Lower leg skin (tissue), 4 donors: ENCODE results near the gene ZNF584. TPM values are rescaled to one million over a fixed set of nuclear protein-coding genes. Genes with fewer than 3 reads are reported as not detected.

ENCODE experiments used
- DNase-seq, 2 donors: peaks; one replicate each; pipeline ENCODE4 v3.0.0-alpha.2; 2019; ENCODE audit warnings: low spot score in 2 of 2
- H3K4me3 ChIP-seq: fragments of 200-600 bp; sonication (generic); 2 replicates; pipeline ENCODE4 v1.5.1; 2017; ENCODE audit warnings: mild to moderate bottlenecking, low read depth; ENCODE audit not compliant: poor library complexity, severe bottlenecking
- CTCF ChIP-seq, 3 donors: fragments of 450-650 bp; IDR thresholded peaks; one replicate each; pipeline ENCODE4 v1.5.1; 2016; ENCODE audit warnings: antibody characterized with exemption in 3 of 3, mild to moderate bottlenecking in 3 of 3, moderate library complexity in 2 of 3
- POLR2A ChIP-seq, 2 donors: fragments of 450-650 bp; IDR thresholded peaks; one replicate each; pipeline ENCODE4 v1.6.1; 2016 to 2017; ENCODE audit warnings: antibody characterized with exemption in 2 of 2, mild to moderate bottlenecking in 1 of 2, moderate library complexity in 1 of 2
- WGBS, 2 donors: methylation state at CpG; one replicate each; pipeline ENCODE4 v1.1.5; 2018; 5-methylcytosine and 5-hydroxymethylcytosine counted together
- intact Hi-C: fragments of 100-400 bp; cut with DNase I; formaldehyde crosslinking; loops from one replicate; pipeline ENCODE4 v1.15.0; 2023; ENCODE audit warnings: low total_unique reads
- microRNA-seq, 2 donors: library from miRNA; unstranded; fragments of <30 nt; microRNA quantifications; one replicate each; pipeline ENCODE4, GENCODE V29; 2016; ENCODE audit warnings: borderline replicate concordance in 2 of 2, borderline number of aligned reads in 1 of 2
- total RNA-seq, 4 donors: library from RNA; depleted of rRNA; stranded (reverse); fragments of >200 nt; gene quantifications; one replicate each; pipeline ENCODE4 v1.1.0, GENCODE V29; 2016

ZNF584 gene
- total RNA-seq, 4 donors from 2014 or later: 16.9 to 28.6 (median 23.4) TPM

GRCh38 chr19:58466089-58466759 is 57.8 kb downstream of the ZNF584 start:
- TF ChIP-seq POLR2A (IDR thresholded peaks at IDR 0.05) (no peak), CTCF (IDR thresholded peaks at IDR 0.05) (no peak)
- DNase-seq: no peak
- H3K4me3 ChIP-seq: no peak overlapping the region
- intact Hi-C loops: no loop called here
- WGBS, 2 donors: 36 to 39% methylated on average over 19 to 20 of the region's 20 CpGs

- TF ChIP-seq CTCF (IDR thresholded peaks at IDR 0.05) (no peak), POLR2A (IDR thresholded peaks at IDR 0.05) (no peak)
- peak; percentile 98 to 100 for DNase-seq
- 0% methylated on average over 35 to 46 of the region's 92 CpGs for WGBS, 2 donors
- intact Hi-C loops: no loop called here
- peak within 1 kb of the TSS; percentile 89 for H3K4me3 ChIP-seq
Observed at GRCh38 chr19:58466760-58467589, 58.5 kb downstream of the ZNF584 start, which contains the start of gene ZNF324. TSS of gene ZNF324 (plus strand) at chr19:58467080. CDS start at chr19:58469186, 2,106 bp downstream.

Small RNA genes lying within 50 kb of the gene (microRNA-seq; reads per million reads assigned to microRNA genes)
- gene MIR4754: 0 to 1.1 reads per million in 2 donors

Other genes starting within 250 kb of the ZNF584 start
- gene ZNF274, start 225.6 kb upstream of the ZNF584 start, total RNA-seq: 10 to 100 TPM; 32.5 to 58.5 (median 34.2) TPM
- gene ZNF544, start 179.7 kb upstream of the ZNF584 start, total RNA-seq: 10 to 100 TPM; 34.2 to 55.1 (median 43.3) TPM
- gene ZNF8, start 129.7 kb upstream of the ZNF584 start, total RNA-seq: 10 to 100 TPM in 1 of 4 donors, 1 to 10 TPM in 3; 3.0 to 12.8 (median 8.9) TPM
- 10 to 100 TPM; 23.3 to 50.1 (median 33.4) TPM for gene ERVK3-1, start 103.3 kb upstream of the ZNF584 start, total RNA-seq
- 1 to 10 TPM; 4.8 to 7.7 (median 5.4) TPM for gene ZSCAN22, start 81.7 kb upstream of the ZNF584 start, total RNA-seq
- 10 to 100 TPM in 2 of 4 donors, 1 to 10 TPM in 2; 4.8 to 16.8 (median 9.2) TPM for gene A1BG, start 55.2 kb upstream of the ZNF584 start, total RNA-seq
- 1 to 10 TPM; 1.4 to 3.1 (median 1.5) TPM for gene ZNF497, start 45.9 kb upstream of the ZNF584 start, total RNA-seq
- gene ZNF837, start 27.6 kb upstream of the ZNF584 start, total RNA-seq: 10 to 100 TPM in 2 of 4 donors, 1 to 10 TPM in 2; 4.7 to 12.0 (median 8.5) TPM
- gene RPS5, start 21.4 kb upstream of the ZNF584 start, total RNA-seq: 1,000 to 10,000 TPM; 1,758 to 2,840 (median 2,497) TPM
- gene RNF225, start 13.0 kb upstream of the ZNF584 start, total RNA-seq: 10 to 100 TPM; 30.4 to 62.7 (median 42.7) TPM
- 1 to 10 TPM; 2.2 to 4.5 (median 2.8) TPM for gene ZNF132, start 31.5 kb downstream of the ZNF584 start, total RNA-seq
- 10 to 100 TPM; 15.4 to 21.2 (median 16.6) TPM for gene ZNF324B, start 43.0 kb downstream of the ZNF584 start, total RNA-seq
- gene ZNF324, start 58.4 kb downstream of the ZNF584 start, total RNA-seq: 10 to 100 TPM; 23.3 to 32.0 (median 29.4) TPM
- 10 to 100 TPM; 14.7 to 29.8 (median 22.8) TPM for gene ZNF446, start 67.7 kb downstream of the ZNF584 start, total RNA-seq
- 10 to 100 TPM in 1 of 4 donors, 1 to 10 TPM in 3; 4.8 to 11.7 (median 8.1) TPM for gene SLC27A5, start 103.3 kb downstream of the ZNF584 start, total RNA-seq
- gene ZBTB45, start 111.2 kb downstream of the ZNF584 start, total RNA-seq: 10 to 100 TPM; 13.3 to 30.5 (median 18.4) TPM
- 100 to 1,000 TPM; 225 to 412 (median 265) TPM for gene TRIM28, start 135.4 kb downstream of the ZNF584 start, total RNA-seq
- gene CHMP2A, start 146.5 kb downstream of the ZNF584 start, total RNA-seq: 100 to 1,000 TPM; 104 to 129 (median 118) TPM
- 10 to 100 TPM; 14.8 to 37.0 (median 23.6) TPM for gene UBE2M, start 150.0 kb downstream of the ZNF584 start, total RNA-seq
- gene MZF1, start 164.7 kb downstream of the ZNF584 start, total RNA-seq: 10 to 100 TPM; 14.8 to 34.7 (median 27.6) TPM